GM21619 (cell line): ENCODE results near the gene FBXO31.
A peak's percentile ranks its signal among the peaks of the same experiment; 100 is the strongest.
"Not testable (repeated sequence)": the region's sequence is repeated elsewhere in the genome, so short reads cannot be mapped to it uniquely, and the experiment has no call there.

Source experiments
- ATAC-seq: cut with Tn5 transposase; IDR thresholded peaks from one replicate; pipeline ENCODE4 v1.9.1; 2021; ENCODE audit not compliant: unreplicated experiment

FBXO31 gene

DNA sequence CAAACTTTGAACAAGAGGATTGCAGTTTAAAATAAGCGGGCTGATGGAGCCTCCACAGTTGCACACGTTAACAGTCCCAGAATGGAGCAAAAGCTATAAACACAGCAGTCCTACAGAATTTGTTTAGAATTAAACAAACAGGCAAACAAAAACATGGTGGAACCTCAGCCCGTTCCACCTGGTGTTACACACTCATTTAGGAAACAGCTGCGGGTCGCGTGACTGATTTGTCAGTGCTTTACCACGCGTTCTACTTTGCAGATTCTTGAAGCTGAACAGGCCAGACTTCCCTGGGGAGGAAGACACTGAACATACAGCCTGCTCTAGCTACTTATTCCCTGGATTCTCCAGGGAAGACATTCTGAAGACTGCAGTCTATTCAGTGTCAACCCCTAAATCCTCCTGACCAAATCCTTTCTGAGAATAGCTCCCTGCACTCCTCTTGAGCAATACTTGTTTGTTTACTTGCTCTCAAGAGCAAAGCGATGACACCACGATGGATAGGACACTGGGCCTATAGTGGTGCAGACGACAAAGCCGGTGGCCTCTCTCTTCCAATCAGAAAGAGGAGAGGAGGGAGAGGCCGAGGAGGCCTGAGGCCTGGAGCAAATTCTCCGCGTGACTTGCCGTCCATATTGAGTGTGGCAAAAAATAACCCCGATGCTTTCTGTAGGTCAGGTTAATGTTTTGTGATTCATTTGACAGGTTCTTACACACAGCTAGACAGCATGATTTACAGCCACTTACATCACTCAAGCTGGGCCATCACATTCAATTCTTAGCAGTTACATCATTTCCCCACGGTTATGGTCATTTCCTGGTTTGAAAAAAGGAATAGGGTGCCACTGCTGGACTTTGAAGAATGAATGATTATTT, 4.6 kb upstream of the FBXO31 start:
- ATAC-seq: peak; percentile 53

DNA sequence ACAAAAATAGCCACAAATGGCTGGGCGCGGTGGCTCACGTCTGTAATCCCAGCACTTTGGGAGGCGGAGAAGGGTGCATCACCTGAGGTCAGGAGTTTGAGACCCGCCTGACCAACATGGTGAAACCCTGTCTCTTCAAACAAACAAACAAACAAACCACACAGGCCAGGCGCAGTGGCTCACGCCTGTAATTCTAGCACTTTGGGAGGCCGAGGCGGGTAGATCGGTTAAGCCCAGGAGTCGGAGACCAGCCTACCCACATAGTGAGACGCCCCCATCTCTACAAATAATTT, 1.2 kb upstream of the FBXO31 start:
- ATAC-seq: not testable (repeated sequence)

DNA sequence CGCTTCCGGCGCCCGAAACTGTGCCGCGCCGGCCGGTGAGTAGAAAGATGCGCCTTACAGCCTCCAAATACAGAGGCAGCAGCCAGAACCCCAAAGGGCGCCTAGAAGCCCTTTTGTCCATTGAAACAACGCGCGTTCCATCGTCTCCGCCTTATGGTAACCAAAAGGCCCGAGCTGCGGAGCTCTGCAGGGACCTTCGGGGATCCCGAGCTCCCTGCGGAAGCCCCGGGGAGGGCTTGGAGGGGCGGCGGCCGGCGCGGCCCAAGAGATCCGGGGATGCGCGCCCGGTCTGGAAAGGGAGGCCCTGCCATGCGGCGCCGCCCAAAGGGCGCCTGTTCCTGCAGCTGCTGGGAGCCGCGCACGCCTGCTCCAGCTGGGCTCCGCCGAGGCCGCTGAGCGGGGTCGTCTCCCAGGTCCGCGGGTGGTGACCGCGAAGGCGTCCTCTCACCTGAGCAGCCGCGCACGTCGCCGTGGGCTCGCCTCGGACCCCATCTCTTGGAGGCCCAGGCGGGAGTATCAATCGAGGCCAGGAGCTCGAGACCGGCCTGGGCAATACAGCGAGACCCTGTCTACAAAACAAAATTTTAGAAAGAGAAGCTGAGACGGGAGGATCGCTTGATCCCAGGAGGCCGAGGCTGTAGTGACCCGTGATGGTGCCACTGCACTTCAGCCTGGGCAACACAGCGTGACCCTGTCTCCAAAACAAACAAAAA, 742 bp upstream of the FBXO31 start:
- peak; percentile 1 for ATAC-seq

DNA sequence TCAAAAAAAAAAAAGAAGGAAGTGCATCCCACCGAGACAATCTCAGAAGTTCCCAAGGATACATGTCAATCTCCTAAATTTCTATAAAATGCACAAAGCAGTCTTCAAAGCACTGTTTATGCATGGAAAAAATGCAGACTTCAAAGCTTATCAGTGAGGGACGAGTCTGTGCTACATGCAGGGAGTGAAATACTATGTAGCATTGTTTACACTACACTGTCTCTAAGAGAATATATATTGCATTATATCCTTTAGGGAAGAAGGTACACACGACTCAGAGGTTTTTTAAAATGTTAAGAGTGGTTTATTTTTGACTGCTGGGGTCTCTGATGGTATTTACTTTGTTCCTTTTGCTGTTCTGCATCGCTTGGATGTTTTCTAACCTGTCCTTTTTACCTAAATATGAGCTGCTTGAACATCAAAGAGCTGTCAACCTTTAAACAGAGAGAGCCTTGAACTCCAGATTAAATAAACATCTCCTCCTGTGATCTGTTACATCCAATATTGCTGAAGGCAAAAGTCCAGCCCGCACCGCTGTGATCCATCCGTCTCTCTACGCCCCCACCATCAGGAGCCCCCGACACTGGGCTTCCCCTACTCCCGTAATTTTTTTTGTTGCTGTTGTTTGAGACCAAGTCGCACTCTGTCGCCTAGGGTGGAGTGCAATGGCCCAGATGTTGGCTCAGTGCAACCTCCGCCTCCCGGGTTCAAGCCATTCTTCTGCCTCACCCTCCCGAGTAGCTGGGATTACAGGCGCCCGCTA, 1.4 kb downstream of the FBXO31 start:
- no peak for ATAC-seq

DNA sequence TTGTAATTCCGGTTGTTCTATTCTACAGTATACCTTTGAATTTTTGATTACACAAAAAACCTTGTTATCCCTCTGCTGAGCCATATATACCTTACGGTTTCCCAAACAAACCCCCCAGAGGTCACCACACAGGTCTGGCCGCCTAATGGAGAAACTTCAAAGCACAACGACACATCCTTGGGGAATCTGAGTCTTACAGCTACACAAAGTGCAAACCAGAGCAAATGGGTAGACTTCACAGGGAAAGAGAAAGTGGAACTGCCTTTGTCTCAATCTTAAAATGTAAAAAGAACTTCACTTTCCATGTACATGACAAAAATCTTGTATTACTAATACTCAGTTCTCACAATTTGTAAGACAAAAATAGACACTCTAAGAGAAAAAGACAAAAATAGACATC, 2.7 kb downstream of the FBXO31 start:
- no peak for ATAC-seq

DNA sequence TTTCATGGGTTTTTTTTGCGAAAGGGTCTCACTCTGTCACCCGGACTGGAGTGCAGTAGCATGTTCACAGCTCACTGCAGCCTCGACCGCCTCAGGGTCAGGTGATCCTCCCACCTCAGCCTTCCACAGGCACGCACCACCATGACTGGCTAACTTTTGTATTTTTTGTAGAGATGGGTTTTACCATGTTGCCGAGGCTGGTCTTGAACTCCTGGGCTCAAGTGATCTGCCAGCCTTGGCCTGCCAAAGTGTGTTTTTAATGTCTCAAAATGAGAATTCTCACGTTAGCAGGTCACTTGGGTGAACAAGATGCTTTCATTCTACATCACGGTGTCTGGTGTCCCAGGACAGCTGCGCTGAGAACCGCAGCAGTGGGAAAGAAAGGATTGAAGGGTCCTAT, 3.2 kb downstream of the FBXO31 start:
- no peak for ATAC-seq

DNA sequence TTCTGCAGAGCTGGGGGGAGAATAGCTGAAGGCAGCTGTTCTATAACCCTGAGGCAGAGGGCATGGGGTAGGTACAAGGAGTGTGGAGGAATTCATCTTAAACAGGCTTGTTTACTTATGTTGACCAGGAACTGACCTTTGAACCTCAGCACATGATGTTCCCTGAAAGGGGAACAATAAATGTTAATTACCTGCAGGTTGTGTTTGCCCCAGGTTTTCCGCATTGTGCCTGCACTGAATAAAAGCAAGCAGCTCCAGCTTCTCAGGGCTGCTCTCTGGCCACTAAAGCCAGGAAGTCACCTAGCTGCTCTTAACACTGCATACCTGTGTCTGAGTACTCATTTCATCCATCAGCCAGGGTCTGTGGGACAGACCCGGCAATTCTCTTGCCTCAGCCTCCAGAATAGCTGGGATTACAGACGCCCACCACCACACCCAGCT, 4.2 kb downstream of the FBXO31 start:
- not testable (repeated sequence) for ATAC-seq

DNA sequence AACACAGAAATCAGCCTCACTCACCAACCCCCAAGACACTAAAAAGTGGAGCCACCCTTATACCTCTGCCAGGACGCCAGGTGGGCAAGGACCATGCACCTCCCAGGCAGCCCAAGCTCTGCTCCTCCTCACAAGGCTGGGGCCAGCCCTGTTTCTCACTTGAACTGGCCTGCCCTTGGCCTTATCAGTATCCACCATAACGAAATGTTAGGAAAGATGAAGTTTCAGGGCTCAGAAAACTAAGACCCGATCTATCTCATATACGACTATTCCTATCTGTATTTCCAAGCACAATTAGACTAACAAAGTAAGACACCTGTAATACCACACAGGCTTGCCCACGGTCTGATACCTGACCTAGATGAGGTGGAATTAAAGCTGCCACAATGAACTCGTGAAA, 6.9 kb downstream of the FBXO31 start:
- ATAC-seq: no peak

DNA sequence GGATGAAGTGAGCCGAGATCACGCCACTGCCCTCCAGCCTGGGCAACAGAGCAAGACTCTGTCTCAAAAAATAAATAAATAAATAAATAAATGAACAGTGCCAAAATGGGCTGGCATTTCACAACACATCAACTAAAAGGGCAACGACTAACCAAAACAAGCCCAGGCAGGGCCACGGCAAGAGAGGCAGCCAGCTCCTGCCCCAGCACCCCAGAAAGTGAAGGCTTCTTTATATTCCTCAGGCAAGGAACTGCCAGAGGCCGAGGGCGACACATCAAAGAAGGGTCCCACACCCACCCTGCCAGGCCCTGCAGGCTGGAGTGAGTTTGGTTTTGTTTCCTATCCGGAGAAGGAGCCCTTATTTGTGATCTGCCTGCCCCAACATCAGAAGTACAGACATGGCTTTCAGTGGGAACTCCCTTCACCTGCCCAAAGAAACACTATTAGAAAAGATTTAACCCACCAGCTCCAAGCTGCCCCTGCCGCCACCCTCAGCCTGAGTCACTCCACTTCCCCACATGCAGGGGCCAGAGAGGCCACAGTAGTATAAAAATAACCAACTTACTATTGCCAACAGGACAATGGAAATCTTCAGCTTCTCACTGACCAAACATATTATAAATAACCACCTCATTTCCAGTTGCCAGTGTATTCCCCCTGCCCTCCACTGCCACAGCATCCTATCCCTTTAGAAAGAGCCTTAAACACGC, 8.0 kb downstream of the FBXO31 start:
- ATAC-seq: no peak

DNA sequence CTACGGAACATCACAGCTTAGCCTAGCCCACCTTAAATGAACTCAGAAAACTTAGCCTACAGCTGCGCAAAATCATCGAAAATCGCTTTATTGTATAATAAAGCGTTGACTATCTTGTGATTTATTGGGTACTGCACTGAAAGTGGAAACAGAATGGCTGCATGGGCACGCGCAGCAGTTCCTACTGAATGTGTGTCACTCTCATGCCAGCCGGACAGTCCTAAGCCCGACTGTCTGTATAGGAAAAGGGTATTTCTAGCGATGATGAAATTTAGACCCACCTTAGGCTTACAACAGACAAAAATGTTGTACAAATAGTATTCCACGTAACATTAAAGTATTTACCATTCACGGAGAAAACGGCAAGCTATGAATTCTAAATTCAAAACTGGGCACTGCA, 9.3 kb downstream of the FBXO31 start:
- no peak for ATAC-seq

DNA sequence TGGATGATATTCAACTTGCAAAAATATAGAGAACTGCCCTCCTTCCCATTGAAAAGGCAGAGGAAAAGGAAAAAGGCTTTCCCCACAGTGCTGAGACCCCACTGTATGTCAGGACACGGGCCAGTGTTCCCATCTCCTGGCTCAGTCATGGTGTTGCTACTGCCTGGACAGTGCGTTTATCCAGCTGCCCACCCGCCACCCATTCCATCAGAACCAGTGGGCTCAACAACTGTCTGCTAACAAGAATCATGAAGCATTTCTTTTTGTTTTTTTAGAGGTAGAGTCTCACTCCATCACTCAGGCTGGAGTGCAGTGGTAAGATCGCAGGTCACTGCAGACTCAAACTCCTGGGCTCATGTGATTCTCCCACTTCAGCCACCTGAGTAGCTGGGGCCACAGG, 11.3 kb downstream of the FBXO31 start:
- no peak for ATAC-seq

DNA sequence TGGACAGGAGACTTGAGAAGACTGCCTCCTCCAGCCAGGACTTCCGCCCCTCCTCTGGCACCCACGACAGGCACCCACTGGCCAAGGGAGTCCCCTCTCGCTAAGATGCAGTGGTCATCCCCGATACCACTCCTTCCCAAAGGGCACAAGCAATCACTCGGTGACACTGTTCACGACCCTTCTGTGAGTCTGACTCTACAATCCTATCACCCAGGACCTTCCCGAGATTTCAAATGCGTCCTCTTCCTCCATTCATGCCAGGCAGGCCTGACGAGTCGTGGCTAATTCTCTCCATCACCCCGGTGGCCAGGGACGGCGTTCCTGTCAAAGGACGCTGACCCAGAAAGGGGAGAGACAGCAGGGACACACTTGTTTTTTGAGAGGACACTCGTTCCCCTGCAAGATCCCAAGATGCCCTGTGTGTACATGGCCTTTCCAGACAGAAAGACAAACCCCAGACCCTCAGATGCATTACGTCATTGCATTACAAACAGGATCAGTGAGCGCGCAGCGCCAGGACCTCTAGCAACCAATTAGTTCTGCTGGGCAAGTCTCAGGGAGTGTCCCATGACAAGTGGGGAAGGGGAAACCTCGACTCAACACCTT, 12.2 kb downstream of the FBXO31 start:
- no peak for ATAC-seq

DNA sequence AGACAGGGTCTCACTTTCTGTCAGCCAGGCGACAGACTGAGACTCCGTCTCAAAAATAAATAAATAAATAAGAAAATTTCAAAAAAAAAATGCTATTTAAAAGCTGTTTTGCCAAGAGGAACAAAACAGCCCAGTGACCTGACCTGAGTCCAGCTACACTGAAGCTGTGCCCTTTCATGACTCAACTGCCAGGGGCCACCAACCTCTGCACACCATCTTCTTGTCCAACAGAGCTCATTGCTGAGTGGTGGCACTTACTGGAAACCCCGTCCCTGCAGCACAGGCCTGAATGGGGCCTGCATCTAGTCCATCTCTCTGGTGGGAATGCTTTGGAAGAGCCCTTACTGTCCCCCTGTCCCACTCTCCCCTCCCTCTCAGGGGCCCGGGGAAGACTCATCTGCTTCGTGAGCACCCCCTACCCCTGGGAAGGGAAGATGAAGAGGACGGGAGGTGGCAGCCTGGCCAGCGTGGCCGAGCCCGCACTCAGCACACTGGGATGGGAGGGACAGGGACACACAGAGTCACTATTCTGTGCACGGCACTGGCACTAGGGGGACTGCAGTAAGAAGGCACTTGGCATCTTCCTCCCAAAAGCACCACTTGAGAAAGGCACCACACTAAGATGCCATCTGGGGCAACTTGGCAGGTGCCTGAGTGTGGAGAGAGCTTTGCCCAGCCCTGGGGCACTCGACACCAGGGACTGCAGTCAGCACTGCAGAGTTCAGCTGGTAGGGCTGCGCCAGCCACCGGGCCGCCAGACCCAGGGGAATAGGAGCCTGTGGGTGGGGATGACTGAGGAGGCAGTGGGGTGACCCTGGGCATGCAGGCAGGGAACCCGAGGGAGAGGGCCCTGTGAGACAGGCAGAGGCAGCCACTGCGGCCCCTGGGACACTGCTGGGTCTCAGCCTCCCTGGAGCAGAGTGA, 13.5 kb downstream of the FBXO31 start:
- no peak for ATAC-seq

DNA sequence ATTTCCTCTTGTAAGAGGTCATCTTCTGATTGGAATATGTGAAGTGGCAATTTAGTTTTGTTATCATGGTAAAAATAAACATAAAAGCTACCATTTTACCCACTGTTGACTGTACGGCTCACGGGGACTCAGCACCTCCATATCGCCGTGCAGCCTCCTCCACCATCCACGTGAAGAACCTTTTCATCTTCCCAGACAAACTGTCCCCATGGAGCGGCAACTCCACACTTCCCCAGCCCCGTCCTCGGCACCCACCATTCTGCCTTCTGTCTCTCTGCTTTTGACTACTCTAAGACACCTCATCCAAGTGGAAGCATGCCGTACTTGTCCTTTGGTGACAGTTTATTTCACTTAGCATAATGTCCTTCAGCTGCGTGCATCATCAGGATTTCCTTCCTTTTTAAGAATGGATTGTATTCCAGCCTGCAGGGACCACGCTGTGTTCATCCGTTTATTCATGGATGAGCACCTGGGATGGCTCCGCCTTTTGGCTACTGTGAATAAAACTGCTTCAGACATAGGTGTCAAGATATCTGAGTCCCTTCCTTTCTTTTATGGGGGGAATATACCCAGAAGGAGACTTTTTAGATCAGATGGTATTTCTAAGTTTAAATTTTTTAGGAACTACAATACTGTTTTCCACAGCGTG, 14.3 kb downstream of the FBXO31 start:
- no peak for ATAC-seq

DNA sequence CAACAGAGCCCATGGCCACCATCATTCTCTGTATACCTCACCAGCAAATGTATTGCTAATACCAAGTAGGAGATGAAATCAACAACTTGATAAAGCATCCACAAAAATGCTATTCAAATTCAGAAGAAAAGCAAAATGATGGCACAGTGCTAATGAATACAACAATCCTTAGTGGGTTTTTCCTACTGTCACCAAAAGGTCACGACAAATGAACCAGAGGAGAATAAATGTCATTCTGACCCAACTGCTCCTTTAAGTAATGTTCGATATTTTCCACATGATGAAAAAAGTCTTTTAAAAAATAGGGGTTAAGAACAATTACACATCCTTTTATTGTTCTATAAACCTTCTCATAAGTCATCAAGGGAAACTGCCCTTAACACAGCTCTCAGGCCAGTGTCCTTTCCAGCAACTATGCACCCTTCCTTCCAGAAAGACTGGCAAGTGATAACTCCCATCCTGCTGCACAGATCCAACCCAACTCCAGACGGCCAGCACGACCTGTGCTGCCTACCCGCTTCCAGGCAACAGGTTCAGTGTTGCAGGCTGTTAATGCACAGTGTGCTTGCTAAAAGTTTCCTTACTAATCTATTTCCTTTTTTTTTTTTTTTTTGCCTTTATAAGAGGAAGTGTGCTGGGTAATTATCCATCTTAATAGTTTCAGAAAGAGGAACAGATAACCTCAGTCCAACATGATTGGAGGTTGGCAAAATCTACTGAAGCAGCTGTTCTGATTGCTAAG, 15.4 kb downstream of the FBXO31 start:
- ATAC-seq: no peak

DNA sequence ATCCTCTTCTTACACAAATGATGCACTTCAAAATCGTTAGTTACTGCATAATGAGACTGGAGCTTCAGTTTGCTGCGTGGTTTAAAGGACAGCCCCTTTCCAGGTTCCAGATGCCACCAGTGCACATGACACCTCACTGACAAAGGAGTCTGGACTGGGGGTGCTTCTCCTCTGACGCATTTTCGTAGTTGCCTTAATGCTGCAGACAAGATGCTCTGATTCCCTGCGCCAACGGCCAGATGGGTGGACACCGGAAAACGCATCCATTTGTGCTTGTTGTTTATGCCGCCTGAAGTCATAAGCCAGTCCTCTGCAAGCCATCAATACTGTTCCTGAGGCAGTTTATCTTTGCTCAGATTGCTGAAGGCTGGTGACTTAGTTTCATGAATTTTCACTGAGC, 16.0 kb downstream of the FBXO31 start:
- ATAC-seq: no peak

DNA sequence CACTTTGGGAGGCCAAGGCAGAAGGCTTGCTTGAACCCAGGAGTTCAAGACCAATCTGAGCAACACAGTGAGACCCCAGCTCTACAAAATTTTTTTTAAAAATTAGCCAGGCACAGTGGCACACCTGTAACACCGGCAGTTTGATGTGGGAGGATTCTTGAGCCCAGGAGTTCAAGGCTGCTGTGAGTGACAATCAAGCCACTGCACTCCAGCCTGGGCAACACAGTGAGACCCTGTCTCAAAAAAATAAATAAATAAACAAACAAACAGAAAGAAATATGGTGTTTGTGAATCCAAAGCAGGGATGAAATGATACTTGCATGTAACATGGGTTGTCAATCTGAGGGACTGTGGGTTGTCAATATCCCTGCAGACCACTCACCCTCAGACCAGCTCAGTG, 16.6 kb downstream of the FBXO31 start:
- no peak for ATAC-seq

DNA sequence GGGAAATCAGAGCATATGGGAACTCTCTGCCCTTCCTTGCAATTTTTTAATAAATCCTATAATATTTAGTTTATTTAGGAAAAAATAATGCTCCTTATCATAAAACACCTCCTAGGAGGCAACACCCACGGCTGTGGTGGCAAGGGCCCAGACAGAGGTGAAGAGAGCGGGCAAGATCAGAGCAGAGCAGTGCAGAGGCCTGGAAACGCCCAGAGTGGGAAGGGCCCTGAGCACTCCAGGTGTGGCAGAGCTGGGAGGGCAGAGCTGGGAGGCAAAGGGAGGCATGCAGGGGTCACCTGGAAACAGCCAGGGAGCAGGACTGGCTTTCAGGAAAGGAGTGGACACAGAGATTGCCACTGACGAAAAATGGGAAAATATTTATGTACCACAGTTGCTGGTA, 17.3 kb downstream of the FBXO31 start:
- no peak for ATAC-seq
